ENCODE results near the gene PXDN.
"Not testable (repeated sequence)": the region's sequence is repeated elsewhere in the genome, so short reads cannot be mapped to it uniquely, and the experiment has no call there.

PXDN gene

DNA sequence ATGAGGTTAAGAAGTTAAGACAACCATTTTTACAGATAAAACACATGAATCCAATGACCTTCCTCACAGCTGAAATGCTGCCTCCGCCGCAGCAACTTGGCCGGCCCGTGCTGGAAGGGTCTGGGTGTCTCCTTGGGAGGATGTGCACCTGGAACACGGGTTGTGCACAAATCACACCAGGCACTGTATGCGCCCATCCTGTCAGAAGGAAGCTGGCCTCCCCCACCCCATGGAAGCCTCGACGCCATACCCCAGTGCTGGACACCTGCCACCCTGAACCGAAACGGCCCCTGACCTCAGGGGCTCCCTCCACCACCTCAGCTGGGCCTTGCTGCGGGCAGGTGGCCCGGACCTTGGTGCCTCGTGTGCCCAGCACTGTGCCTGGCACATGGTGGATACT is 111.8 kb downstream of the PXDN start:
- no peak for DNase-seq (ENCODE audit: low spot score)

DNA sequence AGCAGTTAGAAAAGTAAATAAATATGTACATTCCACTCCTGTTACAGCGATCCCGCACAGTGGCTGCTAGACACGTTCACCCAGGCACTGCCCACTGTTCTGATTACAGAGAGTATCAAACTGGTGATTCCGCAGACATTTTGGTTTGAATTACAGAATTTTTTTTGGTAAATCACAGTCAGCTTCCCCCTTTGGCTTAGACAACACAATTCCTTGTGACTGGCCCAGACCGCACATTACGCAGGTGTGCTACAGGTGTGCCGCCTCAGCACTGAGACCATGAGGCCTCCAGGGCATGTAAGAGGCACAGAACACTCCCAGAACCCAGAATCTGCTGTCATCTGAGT is 112.3 kb downstream of the PXDN start:
- no peak for DNase-seq (ENCODE audit: low spot score)

DNA sequence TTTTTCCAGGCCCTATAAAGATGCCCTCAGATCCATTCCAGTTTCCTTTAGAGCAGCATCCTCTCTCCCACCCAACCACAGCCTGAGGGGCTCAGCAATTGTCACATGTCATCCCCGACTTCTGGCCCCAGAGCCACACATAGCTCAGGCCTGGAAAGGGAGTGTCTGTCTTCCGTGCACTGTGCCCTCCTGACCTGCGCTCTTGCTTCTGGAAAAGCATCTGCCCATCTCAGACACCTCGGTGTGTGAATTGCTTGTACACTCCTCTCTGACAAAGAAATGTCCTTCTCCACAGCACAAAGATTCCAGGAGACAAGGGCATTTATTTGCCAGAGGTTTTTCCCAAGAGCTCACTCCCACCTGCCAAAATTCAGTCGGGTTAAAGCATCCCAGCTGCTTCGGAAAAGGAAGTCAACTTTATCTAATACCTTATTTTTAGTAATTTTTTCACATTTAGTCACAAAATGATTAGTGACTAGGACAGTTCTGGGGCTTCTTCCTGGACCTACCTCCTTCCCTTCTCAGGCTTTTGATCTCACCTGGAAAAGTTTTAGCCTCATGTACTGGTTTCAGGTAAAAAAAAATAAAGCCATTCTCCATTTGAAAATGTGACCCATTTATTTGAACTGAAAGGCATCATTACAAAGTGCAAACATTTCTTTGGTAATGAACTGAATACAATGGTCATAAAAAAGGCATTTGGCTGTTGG is 112.9 kb downstream of the PXDN start:
- DNase-seq (ENCODE audit: low spot score) = no peak

DNA sequence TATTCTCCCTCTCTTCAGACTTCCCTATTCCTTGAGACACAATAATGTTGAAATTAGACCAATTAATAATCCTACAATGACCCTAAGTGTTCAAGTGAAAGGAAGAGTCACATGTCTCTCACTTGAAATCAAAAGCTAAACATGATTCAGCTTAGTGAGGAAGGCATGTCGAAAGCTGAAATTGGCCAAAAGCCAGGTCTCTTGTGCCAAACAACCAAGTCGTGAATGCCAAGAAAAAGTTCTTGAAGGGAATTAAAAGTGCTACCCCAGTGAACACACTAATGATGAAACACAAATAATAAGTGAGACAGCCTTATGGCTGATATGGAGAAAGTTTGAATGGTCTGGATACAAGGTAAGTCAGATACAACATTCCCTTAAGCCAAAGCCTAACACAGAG is 115.4 kb downstream of the PXDN start:
- no peak for DNase-seq (ENCODE audit: low spot score)

DNA sequence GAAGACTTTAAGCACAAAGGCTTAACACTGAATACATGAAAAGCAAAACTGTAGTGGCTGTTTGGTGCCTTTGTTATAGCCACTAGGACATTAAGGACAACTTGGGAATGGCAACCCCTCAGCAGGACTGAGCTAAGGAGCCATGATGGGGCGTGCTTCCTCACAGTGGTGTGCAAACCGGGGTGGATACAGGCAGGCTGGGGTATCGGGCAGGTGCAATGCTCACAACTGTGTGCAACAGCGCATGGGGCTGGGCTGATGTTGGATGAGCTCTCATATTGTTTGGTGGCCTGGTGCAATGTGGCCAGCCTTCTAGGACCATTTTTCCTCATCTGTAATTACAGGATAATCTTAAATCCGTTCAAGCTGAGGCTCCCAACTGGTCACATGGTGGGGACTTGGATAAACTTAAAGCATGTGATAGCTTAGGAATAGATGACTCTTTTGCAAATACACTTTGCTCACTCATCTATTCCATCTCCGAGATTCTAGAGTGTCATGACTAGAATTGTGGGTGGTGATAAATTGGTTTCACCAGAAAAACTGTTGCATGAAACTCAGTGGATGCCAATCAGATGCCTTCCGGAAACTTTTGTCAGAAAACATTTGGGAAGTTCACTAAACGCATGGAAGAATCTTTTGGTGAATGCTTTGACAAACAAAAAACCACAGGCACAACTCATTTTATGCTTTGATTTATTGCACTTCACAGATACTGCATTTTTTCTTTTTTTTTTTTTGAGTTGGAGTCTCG is 116.5 kb downstream of the PXDN start:
- no peak for DNase-seq (ENCODE audit: low spot score)

DNA sequence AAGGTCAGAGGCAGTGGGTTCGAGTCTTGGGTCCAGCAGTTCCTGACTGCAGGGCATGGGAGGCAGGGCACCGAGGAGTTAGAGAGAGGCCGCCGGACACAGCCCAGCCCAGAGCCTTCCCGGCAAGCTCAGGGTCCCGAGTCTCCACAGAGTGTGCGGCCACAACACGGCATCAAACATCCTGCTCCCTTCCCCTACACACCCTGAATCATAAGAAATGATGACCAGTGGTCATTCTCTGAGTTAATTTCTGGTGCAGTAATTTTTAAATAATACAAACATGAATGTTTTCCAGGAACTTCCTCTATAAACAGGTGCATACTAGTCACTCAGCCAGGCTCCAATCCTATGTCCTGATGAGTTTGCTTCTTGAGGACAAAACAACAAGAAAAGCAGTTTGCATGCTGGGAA is 118.0 kb downstream of the PXDN start:
- DNase-seq (ENCODE audit: low spot score) = no peak

DNA sequence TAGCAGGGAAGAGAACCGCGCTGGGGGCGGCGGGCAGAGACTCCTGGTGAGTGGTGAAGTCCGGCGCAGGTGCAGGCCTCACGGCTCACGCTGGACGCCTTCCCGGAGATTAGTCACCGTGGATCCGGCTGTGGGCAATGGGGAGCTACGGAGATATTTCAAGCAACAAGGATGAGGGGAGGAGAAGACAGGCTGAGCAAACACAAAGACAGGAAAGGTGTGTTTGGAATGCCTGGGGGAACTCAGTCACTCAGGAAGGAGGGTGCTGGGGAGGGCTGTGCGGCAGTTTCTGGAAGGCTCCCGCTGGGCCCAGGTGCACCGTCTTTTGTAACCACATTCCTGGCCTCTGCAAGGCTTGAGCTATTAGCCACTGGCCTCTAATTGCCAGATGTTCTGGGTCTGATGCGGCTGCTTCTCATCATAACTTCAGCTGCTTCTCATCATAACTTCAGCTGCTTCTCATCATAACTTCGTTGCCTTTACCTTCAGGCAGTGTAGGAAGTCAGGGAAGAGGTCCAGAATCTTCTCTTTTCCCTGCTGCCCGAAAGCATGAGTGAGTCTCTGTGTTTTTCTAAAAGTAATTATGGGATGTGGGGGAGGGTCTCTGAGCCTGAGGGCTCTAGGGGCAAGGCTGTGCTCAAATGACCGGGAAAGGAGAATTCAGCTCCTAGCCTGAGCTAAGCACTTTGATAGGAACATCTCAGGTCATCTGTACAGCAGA is 118.9 kb downstream of the PXDN start:
- DNase-seq (ENCODE audit: low spot score) = no peak

DNA sequence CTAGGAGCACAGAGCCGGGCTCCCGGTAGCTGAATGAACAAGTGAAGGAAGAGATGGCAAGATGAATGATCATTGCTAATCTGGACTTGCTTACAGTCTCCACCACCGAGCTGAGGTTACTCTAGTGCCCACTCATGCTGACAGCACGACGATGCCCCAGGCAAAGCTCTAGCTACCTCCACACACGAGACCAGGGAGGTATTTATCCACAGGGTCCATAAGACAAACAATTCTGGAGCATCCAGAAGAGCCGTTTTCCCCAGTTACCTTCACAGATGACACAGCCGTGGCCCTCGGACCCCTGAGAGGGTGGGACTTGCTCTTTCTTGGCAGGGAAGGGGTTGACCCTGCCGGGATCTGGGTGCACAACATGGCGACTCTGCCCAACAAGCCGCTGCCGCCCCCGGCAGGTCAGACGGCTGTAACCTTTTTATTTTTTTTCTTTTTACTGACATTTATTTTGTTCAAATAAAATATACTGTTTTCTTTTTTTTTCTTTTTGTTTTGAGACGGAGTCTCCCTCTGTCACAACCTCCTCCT is 120.3 kb downstream of the PXDN start:
- DNase-seq (ENCODE audit: low spot score) = no peak

DNA sequence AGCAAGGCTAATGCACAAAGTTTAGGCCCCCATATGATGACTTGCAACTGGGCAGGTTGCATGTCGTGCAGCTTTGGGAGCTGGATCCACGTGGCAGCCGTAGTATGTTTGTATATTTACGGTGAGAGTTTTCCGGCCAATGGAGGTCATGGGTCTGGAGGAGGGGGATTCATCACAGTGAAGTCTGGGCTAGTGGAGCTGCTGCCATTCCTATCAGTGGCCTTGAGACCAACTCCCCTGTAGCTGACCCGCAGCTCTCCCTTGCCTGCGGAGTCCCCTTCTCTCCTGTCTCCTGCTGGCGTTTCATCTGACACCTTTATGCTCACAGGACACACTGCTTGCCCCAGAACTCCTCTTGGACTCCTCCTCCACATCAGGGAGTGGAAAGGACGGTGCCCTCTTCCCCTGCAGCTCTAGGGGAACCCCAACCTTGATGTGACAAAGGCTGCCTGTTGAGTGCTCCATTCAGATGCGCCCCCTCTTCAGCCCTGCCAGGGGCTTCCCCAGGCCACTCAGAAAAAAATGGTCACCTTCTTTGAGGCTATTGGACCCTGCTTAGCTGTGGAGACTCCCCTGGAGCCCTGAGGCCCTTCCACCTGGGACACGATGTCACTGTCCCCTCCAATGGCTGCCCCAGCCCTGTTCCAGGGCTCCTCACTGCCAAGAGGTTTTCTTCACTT is 121.7 kb downstream of the PXDN start:
- DNase-seq (ENCODE audit: low spot score) = no peak

DNA sequence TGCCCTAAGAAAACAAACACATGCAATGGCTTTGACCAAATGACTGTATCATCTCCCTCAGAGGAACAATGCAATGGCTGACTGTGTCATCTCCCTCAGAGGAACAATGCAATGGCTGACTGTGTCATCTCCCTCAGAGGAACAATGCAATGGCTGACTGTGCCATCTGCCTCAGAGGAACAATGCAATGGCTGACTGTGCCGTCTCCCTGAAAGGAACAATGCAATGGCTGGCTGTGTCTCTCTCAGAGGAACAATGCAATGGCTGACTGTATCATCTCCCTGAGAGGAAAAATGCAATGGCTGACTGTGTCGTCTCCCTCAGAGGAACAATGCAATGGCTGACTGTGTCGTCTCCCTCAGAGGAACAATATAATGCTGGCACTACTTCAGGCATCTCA is 122.3 kb downstream of the PXDN start:
- DNase-seq (ENCODE audit: low spot score) = not testable (repeated sequence)

DNA sequence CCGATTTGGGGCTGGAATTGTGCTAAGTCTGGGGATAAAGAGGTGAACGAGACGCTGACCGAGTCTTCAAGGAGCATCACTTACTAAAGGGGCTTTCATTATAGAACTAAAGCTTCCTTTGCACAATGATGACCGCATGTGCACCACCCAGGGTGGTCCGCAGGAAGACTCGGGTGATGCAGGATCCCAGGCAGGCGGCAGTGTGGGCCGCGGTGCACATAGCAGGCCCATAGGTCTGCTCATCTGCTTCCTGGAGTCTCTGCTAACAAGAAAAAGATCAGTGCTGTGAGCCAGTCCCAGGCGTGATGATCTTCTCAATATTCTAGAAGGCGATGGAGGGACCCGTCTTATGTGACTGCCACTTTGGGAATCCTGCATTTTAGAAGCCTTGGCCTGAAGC is 122.8 kb downstream of the PXDN start:
- DNase-seq (ENCODE audit: low spot score) = no peak

DNA sequence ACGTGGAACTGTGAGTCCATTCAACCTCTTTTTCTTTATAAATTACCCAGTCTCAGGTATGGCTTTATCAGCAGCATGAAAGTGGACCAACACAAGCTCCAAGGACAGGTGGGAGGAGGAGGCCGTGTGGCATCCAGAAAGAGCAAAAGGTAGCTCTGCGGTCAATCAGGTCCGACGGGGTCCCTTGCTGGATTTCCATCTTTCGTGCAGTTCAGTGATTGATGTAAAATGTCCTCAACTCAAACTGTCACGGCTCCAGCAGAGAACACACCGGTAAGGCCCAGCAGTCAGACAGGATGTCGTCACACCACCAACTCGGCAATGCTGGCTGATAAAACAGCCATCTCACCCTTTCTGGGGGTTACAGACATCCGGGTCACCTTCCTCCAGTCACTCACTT is 123.3 kb downstream of the PXDN start:
- DNase-seq (ENCODE audit: low spot score) = no peak

DNA sequence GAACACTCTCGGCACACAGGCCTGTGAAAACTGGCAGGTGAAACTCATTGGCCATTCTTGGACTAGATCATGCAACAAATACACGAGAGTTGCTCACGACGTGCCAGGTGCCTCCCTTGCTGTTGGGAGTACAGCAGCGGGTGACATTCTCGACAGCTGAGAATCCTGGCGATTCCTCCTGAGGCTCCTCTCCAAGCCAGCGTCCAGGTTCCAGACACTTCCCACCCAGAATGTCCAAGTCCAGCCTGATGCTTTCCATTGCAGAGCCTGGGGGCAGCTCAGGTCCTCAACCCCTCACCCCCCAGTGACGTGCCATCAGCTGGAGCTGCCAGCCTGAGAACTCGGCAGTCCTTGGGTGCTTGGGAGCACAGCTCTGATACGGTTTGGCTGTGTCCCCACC is 124.2 kb downstream of the PXDN start:
- no peak for DNase-seq (ENCODE audit: low spot score)

DNA sequence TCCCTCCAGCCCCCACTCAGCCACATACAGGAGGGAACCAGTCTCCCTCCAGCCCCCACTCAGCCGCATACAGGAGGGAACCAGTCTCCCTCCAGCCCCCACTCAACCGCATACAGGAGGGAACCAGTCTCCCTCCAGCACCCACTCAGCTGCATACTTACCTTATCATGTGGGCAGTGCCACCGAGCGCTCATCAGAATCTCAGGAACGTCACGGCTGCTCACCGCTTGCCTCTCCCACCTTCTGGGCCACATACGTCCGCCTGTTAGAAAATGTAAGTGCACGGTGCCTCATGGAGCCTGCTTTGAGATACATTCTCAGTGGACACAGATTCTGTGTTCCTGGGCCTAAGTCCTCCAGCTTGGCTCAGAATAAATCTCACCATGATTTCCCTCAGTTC is 124.8 kb downstream of the PXDN start:
- DNase-seq (ENCODE audit: low spot score) = no peak

DNA sequence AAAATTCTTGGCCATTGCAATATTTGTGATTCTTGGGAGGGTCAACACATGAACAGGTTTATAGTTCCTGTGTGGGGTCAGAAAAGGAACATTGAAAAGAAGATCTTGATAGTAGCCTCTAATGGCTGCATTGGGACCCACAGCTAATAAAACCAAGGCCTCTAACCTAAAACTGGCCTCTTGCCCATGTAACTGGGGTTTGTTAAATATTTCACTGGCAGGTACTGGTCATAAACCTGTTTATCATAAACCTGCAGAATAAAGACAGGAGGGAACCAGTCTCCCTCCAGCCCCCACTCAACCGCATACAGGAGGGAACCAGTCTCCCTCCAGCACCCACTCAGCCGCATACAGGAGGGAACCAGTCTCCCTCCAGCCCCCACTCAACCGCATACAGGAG is 125.3 kb downstream of the PXDN start:
- DNase-seq (ENCODE audit: low spot score) = no peak

DNA sequence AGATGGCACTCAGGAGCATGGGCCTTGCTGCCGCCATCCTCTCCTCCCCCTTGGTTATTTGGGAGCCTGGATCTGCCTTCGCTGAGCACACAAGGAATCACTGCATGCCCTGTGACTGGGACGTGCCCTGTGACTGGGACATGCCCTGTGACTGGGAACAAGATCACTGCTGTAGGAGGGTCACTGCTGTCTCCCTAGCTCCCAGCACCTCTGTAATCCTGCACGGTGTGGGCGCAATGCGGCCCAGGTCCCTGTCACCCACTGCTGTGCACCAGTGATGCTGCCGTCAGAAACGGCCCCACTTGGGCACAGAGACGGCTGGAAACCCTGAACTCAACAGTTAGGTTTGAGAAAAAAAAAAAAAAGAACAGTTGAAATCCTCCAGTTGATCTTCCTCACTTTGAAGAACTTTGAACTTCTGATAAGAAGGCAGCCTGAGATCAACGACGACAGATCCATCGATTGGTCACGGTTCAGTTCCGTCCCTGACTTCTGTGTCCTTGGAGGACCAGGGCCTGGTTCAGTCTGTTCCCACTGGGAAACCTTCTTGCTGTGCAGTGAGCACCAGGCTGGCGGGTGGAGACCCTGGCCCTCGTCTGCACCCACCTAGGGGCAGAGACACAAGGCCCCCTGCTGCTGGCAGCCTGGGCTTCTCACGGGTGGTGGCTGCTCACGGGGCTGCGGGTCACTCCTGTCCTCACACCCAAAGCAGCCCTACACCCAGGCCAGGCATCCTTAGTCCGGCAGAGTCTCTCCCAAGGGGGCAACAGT is 125.9 kb downstream of the PXDN start:
- no peak for DNase-seq (ENCODE audit: low spot score)

DNA sequence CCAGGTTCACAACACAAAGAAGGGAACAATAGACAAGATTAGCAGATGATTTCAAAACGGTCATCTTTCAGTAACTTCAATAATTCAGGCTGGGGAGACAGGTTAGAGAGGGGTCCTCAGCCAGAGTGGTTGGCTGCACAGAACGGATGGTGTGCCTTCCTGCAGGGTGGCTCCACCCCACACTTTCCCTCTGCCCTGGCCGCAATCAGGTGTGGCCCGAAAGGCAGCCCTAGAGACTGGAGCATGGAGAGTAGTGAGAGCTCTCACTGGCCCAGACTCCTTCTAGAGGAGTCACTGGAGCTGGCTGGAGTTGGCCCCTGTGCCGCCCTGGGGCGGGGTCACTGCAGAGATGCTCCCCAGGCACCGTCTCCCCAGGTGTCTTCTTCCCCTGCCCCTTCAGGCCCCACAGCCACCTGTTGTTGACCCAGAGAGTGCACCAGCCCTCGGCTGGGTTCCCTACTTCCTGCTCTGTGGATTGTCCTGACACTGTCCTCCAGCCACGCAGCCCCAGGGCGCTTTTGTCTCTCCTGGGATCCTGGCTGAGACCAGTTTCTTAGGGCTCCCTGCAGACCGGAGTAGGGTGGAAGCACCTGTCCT is 126.8 kb downstream of the PXDN start:
- DNase-seq (ENCODE audit: low spot score) = no peak

DNA sequence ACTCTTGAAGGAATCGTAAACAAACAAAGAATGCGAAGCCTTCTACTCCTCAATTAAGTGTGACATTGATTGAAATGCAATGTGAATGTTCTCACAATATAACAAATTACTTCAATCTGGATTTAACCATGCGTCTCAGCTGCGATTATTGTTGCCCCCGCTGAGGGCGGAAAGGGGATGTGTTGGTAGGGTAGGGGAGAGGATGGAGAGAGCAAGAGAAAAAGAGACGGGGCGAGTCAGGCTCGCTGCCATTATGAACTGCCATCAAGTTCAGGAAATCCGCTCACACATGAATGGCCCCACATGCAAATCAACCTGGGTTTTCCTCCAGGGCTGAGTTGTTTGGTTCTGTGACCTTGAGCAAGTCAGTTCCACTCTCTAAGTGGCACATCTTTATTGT is 129.8 kb downstream of the PXDN start:
- DNase-seq (ENCODE audit: low spot score) = no peak

DNA sequence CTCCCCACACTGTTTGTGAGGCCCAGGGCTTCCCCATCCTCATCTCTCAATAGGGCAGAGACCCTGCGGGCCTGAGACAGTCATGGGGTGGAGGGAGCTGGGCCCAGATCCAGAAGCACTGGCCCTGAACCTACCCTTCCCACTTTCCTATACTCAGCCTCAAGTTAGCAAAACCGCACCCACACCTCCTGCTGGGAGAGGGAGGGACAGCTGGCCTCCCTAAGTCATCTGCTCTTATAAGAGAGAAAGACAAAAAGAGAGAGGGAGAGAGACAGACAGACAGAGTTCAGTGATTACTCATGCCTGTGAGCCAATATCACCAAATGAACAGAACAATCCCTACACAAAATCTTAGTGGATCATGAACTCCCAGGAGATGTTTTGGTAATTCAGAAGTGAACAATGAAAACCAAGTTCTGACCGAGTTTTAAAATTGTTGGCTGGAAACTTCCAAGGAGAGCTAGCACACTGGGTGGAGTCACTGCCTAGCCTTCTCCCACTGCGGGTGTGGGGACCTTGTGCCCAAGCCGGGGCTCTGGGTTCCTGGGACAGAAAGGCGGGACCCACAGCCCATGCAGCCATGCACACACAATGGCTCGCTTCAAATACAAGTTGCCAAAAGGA is 130.5 kb downstream of the PXDN start:
- DNase-seq (ENCODE audit: low spot score) = no peak

DNA sequence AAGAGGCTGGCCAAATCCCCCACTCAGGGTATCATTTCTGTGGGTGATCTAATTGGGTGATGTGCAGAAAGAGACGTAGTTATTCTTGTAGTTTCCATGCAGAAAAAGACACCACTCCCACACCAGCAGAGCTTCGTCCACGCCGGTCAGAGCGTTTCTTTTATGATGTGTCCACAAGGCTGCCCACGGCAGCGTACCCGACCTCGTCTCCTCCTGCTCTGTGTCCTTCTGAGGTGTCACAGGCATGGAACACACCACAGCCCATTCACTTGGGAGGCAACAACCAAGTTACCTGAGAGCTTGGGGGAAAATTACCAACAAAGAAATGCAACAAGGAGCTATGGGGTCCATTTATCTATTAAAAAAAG is 131.3 kb downstream of the PXDN start:
- no peak for DNase-seq (ENCODE audit: low spot score)
